Measurements from ENCODE around the gene VIP. TPM values are rescaled to one million over a fixed set of nuclear protein-coding genes. Genes with fewer than 3 reads are reported as not detected.

VIP gene
- polyA plus RNA-seq (not detected in 3 replicates), polyA minus RNA-seq (not detected in 3 replicates)
- polyA plus RNA-seq (2011; ENCODE audit: low read depth), result not detected
- polyA plus RNA-seq (2011; cell fraction: cytosol; rRNA removed), result not detected in 2 replicates
- not detected in 2 replicates for polyA plus RNA-seq (2011; cell fraction: nucleus; rRNA removed)
- polyA plus RNA-seq (2012; ENCODE audit: low replicate concordance), result not detected in 2 replicates
- polyA minus RNA-seq (2011; cell fraction: cytosol; rRNA and poly(A)+ RNA removed), result not detected
- polyA minus RNA-seq (2011; cell fraction: nucleus; rRNA and poly(A)+ RNA removed), result not detected in 2 replicates

DNA sequence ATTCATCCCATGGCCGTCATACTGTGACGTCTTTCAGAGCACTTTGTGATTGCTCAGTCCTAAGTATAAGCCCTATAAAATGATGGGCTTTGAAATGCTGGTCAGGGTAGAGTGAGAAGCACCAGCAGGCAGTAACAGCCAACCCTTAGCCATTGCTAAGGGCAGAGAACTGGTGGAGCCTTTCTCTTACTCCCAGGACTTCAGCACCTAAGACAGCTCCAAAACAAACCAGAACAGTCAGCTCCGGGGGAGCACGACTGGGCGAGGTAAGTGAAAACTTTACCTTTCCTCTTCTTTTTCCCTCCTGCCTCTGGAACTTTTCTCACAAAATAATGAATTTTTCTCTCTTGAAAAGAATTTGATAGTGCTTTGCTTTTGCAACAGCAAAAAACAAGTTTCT is at the start of gene VIP:
VIP (plus strand) TSS at position 104 of the 400 bp plus-strand sequence. CDS start 1,381 bp downstream, outside the sequence.
- Histone ChIP-seq H3K36me3 (ENCODE audit: control insufficient read depth in 2 of 2, extremely low read depth in 1 of 2, insufficient read depth in 2 of 2, low read length in 2 of 2) (no peaks in the 10 kb centered on the region), H4K20me1 (ENCODE audit: control insufficient read depth, extremely low read depth, insufficient read depth, low read length) (no peaks in the 10 kb centered on the region), H3K9me3 (ENCODE audit: control insufficient read depth, low read depth, low read length) (no peaks in the 10 kb centered on the region), H2AFZ (ENCODE audit: control insufficient read depth, low read length) (no peak within 1 kb of the TSS), H3K79me2 (ENCODE audit: control insufficient read depth, insufficient read depth, low read length) (no peaks in the 10 kb centered on the region), H3K27ac (ENCODE audit: control insufficient read depth, insufficient read depth, low read length) (no peak within 1 kb of the TSS), H3K4me1 (ENCODE audit: control insufficient read depth, extremely low read depth, insufficient read depth, low read length) (no peaks in the 10 kb centered on the region), H3K4me3 (ENCODE audit: control insufficient read depth in 2 of 3, extremely low read depth in 1 of 3, insufficient read depth in 2 of 3, low read depth in 1 of 3, low read length in 3 of 3) (no peak within 1 kb of the TSS), H3K27me3 (ENCODE audit: control insufficient read depth, extremely low read depth, insufficient read depth, low read length) (no peaks in the 10 kb centered on the region), H3K4me2 (ENCODE audit: control insufficient read depth, extremely low read depth, insufficient read depth, low read depth, low read length) (no peak within 1 kb of the TSS), H3K9ac (ENCODE audit: control insufficient read depth, extremely low read depth, insufficient read depth, low read length) (no peak within 1 kb of the TSS), H3K9me1 (ENCODE audit: control insufficient read depth, extremely low read depth, insufficient read depth, low read length) (no peaks in the 10 kb centered on the region)
- FAIRE-seq (no peak), DNase-seq (ENCODE audit: low read depth, low spot score) (no peak)
- no peak for TF ChIP-seq EZH2 (IDR thresholded peaks at IDR 0.05; ENCODE audit: low read length)
- TF ChIP-seq, protein P1, sequence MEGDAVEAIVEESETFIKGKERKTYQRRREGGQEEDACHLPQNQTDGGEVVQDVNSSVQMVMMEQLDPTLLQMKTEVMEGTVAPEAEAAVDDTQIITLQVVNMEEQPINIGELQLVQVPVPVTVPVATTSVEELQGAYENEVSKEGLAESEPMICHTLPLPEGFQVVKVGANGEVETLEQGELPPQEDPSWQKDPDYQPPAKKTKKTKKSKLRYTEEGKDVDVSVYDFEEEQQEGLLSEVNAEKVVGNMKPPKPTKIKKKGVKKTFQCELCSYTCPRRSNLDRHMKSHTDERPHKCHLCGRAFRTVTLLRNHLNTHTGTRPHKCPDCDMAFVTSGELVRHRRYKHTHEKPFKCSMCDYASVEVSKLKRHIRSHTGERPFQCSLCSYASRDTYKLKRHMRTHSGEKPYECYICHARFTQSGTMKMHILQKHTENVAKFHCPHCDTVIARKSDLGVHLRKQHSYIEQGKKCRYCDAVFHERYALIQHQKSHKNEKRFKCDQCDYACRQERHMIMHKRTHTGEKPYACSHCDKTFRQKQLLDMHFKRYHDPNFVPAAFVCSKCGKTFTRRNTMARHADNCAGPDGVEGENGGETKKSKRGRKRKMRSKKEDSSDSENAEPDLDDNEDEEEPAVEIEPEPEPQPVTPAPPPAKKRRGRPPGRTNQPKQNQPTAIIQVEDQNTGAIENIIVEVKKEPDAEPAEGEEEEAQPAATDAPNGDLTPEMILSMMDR (optimal IDR thresholded peaks at IDR 0.05 in 1 of 3, IDR thresholded peaks at IDR 0.05 in 1 of 3, conservative IDR thresholded peaks at IDR 0.05 in 1 of 3; ENCODE audit: extremely low read depth in 1 of 3, insufficient read depth in 2 of 3, low read length in 3 of 3), result no peak
- dilution Hi-C loops (cut with MboI; ENCODE audit: extremely low pct_ligation_motif_present, low sequenced_read_pairs), result no loop called here

DNA sequence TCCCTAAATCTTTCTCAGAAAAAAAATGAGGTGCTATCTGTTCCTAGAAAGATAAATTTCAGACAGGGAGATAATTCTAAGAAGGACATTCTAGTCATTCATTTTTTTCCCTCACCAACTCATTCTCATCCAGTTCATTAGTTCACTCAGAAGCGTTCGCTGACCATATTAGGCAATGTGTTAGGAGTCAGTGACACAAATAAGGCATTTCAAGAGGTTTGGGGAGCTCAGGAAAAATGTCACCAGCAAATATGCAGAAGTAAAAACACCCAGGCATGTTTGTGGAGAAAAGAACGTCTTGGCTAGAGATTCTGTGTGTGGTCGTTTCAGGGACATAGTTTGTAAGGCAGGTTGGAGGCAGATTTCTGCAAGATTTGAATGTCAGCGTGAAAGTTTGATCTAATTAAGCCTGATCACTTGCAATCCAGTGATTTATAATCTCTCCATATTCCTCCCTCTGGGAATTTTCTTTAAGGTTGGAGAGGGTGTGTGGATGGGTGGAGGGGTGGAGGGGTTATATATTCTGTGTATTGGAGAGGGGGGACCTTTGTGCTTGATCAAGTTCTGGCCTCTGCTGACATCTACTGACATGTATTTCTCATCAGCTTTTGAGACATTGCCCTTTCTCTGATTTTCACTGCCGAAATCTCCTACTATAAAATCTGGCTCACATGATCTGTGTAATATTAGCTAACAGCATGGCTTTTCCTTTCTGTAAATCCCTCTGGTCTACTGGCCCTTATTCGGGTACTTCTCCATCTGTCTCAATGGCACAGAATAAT is 49.3 kb upstream of the VIP start:
- DNase-seq (ENCODE audit: low read depth, low spot score) (no peak), FAIRE-seq (no peak)
- no peak overlapping the region for H2AFZ ChIP-seq (ENCODE audit: control insufficient read depth, low read length)
- no peak overlapping the region for H3K9ac ChIP-seq (ENCODE audit: control insufficient read depth, extremely low read depth, insufficient read depth, low read length)
- no peaks in the 10 kb centered on the region for H3K9me1 ChIP-seq (ENCODE audit: control insufficient read depth, extremely low read depth, insufficient read depth, low read length)
- no peak overlapping the region for H3K27ac ChIP-seq (ENCODE audit: control insufficient read depth, insufficient read depth, low read length)
- no peaks in the 10 kb centered on the region for H3K79me2 ChIP-seq (ENCODE audit: control insufficient read depth, insufficient read depth, low read length)
- dilution Hi-C loops (cut with MboI; ENCODE audit: extremely low pct_ligation_motif_present, low sequenced_read_pairs), result no loop called here
- no peak for TF ChIP-seq EZH2 (IDR thresholded peaks at IDR 0.05; ENCODE audit: low read length)
- TF ChIP-seq, protein P1 (optimal IDR thresholded peaks at IDR 0.05 in 1 of 3, IDR thresholded peaks at IDR 0.05 in 1 of 3, conservative IDR thresholded peaks at IDR 0.05 in 1 of 3; ENCODE audit: extremely low read depth in 1 of 3, insufficient read depth in 2 of 3, low read length in 3 of 3), result peak in 2 of 3 experiments; percentile 2 to 36
- H3K36me3 ChIP-seq (ENCODE audit: control insufficient read depth in 2 of 2, extremely low read depth in 1 of 2, insufficient read depth in 2 of 2, low read length in 2 of 2), result no peaks in the 10 kb centered on the region
- H3K4me3 ChIP-seq (ENCODE audit: control insufficient read depth in 2 of 3, extremely low read depth in 1 of 3, insufficient read depth in 2 of 3, low read depth in 1 of 3, low read length in 3 of 3), result no peak overlapping the region
- H3K4me1 ChIP-seq (ENCODE audit: control insufficient read depth, extremely low read depth, insufficient read depth, low read length), result peaks cover 3% of the 10 kb centered on the region
- H3K4me2 ChIP-seq (ENCODE audit: control insufficient read depth, extremely low read depth, insufficient read depth, low read depth, low read length), result no peak overlapping the region
- H3K9me3 ChIP-seq (ENCODE audit: control insufficient read depth, low read depth, low read length), result no peaks in the 10 kb centered on the region
- H3K27me3 ChIP-seq (ENCODE audit: control insufficient read depth, extremely low read depth, insufficient read depth, low read length), result no peaks in the 10 kb centered on the region
- no peaks in the 10 kb centered on the region for H4K20me1 ChIP-seq (ENCODE audit: control insufficient read depth, extremely low read depth, insufficient read depth, low read length)
